Measurements from ENCODE around the gene PLAAT4. TPM values are rescaled to one million over a fixed set of nuclear protein-coding genes. Genes with fewer than 3 reads are reported as not detected.

The PLAAT4 gene, protein sequence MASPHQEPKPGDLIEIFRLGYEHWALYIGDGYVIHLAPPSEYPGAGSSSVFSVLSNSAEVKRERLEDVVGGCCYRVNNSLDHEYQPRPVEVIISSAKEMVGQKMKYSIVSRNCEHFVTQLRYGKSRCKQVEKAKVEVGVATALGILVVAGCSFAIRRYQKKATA
- 10 to 100 TPM; 35.8 to 70.9 (median 61.1) TPM for total RNA-seq
- 10 to 100 TPM; 67.0 to 71.6 TPM for polyA plus RNA-seq
- long read RNA-seq, donor 1, transcript RARRES3-201 (4 exons, 749 nt): major isoform, 20 of 24 reads
- long read RNA-seq, donor 1, partial matches to known transcripts: 4 of 24 reads
- long read RNA-seq, donor 1, other reads (novel, unspliced or antisense): 0 of 24 reads
- long read RNA-seq, donor 2, transcript RARRES3-201 (4 exons, 749 nt): major isoform, 6 of 6 reads
- long read RNA-seq, donor 2, partial matches to known transcripts: 0 of 6 reads
- long read RNA-seq, donor 2, other reads (novel, unspliced or antisense): 0 of 6 reads
- long read RNA-seq, donor 3, transcript RARRES3-201 (4 exons, 749 nt): major isoform, 22 of 22 reads
- long read RNA-seq, donor 3, partial matches to known transcripts: 0 of 22 reads
- long read RNA-seq, donor 3, other reads (novel, unspliced or antisense): 0 of 22 reads

DNA sequence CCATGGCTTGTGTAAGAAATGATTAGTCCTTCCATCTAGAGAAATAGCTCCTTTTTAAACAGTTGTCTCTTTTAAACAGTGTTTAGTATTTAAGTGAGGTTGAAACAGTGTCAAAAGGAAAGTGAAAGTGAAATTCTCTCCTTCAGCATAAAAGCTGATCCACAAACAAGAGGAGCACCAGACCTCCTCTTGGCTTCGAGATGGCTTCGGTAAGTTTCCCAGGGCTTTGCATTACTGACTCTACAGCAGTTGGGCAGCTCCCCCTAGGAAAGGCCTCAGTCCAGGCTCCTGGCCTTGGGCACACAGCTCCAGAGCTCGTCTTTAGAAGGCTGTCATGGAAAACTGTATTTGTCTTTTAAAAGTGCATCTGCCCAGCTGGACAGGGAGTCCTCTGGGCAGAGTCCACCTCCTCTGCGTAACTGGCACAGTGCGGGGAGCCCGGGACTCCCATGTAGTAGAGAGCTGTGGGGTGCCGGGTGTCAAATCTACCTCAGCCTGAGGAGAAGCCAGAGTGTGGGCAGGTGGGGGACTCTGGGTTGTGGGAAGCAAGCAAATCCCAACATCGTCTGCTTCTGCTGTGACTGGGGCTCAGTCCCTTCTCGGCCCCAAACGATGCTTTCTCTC is at the start of gene PLAAT4:
TSS of gene PLAAT4 (plus strand) at position 140 of the 624 bp plus-strand sequence. CDS start at position 201, 61 bp downstream.
- peak; percentile 58 to 69 (median 62) for DNase-seq
- H3K4me1 ChIP-seq (ENCODE audit: insufficient read depth): peaks cover 21% of the 10 kb centered on the region
- TF ChIP-seq, protein P1, sequence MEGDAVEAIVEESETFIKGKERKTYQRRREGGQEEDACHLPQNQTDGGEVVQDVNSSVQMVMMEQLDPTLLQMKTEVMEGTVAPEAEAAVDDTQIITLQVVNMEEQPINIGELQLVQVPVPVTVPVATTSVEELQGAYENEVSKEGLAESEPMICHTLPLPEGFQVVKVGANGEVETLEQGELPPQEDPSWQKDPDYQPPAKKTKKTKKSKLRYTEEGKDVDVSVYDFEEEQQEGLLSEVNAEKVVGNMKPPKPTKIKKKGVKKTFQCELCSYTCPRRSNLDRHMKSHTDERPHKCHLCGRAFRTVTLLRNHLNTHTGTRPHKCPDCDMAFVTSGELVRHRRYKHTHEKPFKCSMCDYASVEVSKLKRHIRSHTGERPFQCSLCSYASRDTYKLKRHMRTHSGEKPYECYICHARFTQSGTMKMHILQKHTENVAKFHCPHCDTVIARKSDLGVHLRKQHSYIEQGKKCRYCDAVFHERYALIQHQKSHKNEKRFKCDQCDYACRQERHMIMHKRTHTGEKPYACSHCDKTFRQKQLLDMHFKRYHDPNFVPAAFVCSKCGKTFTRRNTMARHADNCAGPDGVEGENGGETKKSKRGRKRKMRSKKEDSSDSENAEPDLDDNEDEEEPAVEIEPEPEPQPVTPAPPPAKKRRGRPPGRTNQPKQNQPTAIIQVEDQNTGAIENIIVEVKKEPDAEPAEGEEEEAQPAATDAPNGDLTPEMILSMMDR (IDR thresholded peaks at IDR 0.05): no peak
- TF ChIP-seq POLR2A (IDR thresholded peaks at IDR 0.05) (no peak), EP300 (IDR thresholded peaks at IDR 0.05) (no peak)

DNA sequence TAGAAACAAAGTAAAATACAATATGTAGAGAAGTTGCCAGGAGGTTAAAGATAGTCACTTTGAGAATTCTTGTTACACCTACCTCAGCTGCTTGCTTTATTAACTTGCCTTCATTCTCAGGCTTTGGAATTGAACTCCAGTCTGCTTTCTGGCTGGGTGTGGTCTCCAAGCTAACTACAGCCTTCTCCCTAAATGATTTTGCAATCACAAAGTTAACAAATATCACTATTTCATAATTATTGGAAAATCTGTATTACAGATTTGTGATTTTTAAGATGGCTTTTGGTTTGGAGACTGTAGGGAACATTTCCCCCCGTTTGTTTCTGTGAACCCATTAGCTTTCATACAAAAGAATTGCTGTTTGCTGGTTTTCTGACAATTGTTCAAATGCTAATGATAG is 47.8 kb upstream of the PLAAT4 start:
- no peak for TF ChIP-seq POLR2A (IDR thresholded peaks at IDR 0.05)
- no peak for TF ChIP-seq EP300 (IDR thresholded peaks at IDR 0.05)
- TF ChIP-seq, protein P1 (IDR thresholded peaks at IDR 0.05): no peak
- Histone ChIP-seq H3K4me3 (no peak overlapping the region), H3K36me3 (no peaks in the 10 kb centered on the region), H3K27me3 (no peaks in the 10 kb centered on the region), H3K27ac (no peak overlapping the region), H3K9me3 (no peaks in the 10 kb centered on the region), H3K4me1 (ENCODE audit: insufficient read depth) (peaks cover 3% of the 10 kb centered on the region)
- intact Hi-C loops (cut with DNase I): no loop called here
- 61 to 69% (median 63%) methylated on average over 1 of the region's 1 CpG for WGBS, 3 donors
- DNase-seq: no peak

More for the DNA sequence above, at the start of gene PLAAT4:
- Histone ChIP-seq H3K4me3 (peak within 1 kb of the TSS; percentile 37), H3K27me3 (no peaks in the 10 kb centered on the region), H3K27ac (peak within 1 kb of the TSS; percentile 89 to 92), H3K36me3 (no peaks in the 10 kb centered on the region), H3K9me3 (no peaks in the 10 kb centered on the region)
- intact Hi-C loops (cut with DNase I): no loop called here
- WGBS, 3 donors: 0 to 3% (median 2%) methylated on average over 10 of the region's 10 CpGs

DNA sequence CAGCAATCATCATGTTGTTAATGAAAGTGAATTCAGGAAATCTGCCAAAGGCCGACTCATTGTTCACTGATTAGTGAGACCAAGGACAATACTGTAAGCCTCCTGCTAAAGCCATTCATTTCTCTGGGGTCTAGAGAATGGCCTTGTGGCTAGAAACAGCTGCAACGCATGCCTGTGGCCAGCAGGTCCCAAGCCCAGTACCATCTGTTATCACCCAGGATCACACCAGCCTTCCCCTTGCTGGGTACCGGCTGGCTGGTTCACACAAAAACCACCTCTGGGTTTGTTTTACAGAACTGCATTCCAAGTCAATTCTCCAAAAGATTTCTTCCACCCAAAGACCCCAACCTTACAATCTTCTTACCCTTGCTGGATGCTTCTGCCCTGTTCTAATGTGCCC is 46.7 kb upstream of the PLAAT4 start:
- TF ChIP-seq, protein P1 (IDR thresholded peaks at IDR 0.05): no peak
- TF ChIP-seq EP300 (IDR thresholded peaks at IDR 0.05) (no peak), POLR2A (IDR thresholded peaks at IDR 0.05) (no peak)
- peaks cover 3% of the 10 kb centered on the region for H3K4me1 ChIP-seq (ENCODE audit: insufficient read depth)
- intact Hi-C loops (cut with DNase I): loop anchor here in 2 of 4 donors (5.0 to 10.0 kb wide), 2 partner anchors 132 to 455 kb away; no protein-coding TSS in a partner anchor
- WGBS, 3 donors: 15 to 30% (median 18%) methylated on average over 3 of the region's 3 CpGs
- DNase-seq: no peak
- H3K9me3 ChIP-seq: no peaks in the 10 kb centered on the region
- peak overlapping the region; percentile 17 to 77 for H3K27ac ChIP-seq
- no peaks in the 10 kb centered on the region for H3K27me3 ChIP-seq
- no peak overlapping the region for H3K4me3 ChIP-seq
- H3K36me3 ChIP-seq: no peaks in the 10 kb centered on the region

DNA sequence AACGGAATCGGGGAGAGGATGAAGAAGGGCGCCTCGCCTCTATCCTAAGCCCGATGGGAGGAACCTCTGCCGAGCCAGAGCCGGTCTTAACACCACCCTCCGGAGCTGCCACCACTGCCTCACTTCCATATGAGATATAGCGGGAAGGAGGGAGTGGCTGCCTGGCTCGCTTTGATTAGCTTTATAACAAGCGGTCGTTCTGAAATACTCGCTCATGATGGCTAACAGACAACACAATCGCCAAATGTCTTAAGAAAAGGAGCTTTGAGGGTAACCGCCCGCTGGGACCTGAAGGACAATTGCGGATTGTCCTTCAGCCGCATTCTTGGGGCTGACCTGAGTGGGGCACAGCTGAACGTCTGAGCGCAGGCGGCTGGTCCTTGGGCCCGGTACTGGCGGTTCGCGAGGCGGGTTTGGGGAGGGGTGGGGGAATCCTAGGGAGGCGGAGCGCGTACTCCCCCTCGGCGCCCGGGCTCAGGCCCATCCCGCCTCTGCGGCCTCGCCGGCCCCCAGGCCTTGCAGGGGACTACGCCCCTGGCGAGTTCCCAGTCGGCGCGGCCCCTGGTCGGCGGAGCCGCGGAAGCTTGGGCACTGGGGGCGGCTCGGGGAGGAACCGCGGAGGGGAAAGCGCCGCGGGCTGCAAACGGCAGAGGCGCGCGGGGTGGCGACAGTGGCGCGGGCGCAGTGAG is 45.9 kb upstream of the PLAAT4 start, which contains the start of gene PLAAT5:
TSS of gene PLAAT5 (minus strand) at position 617 of the 689 bp plus-strand sequence. CDS start at position 484, 133 bp downstream.
- H3K36me3 ChIP-seq: no peaks in the 10 kb centered on the region
- peak; percentile 60 to 81 (median 75) for DNase-seq
- WGBS, 3 donors: 7% methylated on average over 46 to 60 of the region's 60 CpGs
- H3K9me3 ChIP-seq: no peaks in the 10 kb centered on the region
- no peaks in the 10 kb centered on the region for H3K27me3 ChIP-seq
- TF ChIP-seq POLR2A (IDR thresholded peaks at IDR 0.05): no peak
- TF ChIP-seq EP300 (IDR thresholded peaks at IDR 0.05): no peak
- TF ChIP-seq, protein P1 (IDR thresholded peaks at IDR 0.05): no peak
- peaks cover 3% of the 10 kb centered on the region for H3K4me1 ChIP-seq (ENCODE audit: insufficient read depth)
- peak within 1 kb of the TSS; percentile 17 to 77 for H3K27ac ChIP-seq
- peak within 1 kb of the TSS; percentile 42 for H3K4me3 ChIP-seq
- intact Hi-C loops (cut with DNase I): loop anchor here in 2 of 4 donors (5.0 to 10.0 kb wide), 2 partner anchors 132 to 454 kb away; no protein-coding TSS in a partner anchor

Data from ovary (tissue), 10 donors.